Measurements from ENCODE around the gene ALKBH3.

The ALKBH3 gene

GRCh38 chr11:43894546-43894945 lies 13.9 kb downstream of the ALKBH3 start:
- DNase-seq (ENCODE audit: low read depth in 2 of 2): no peak

GRCh38 chr11:43895601-43896000 lies 15.0 kb downstream of the ALKBH3 start:
- no peak for DNase-seq (ENCODE audit: low read depth in 2 of 2)

- DNase-seq (ENCODE audit: low read depth in 2 of 2): no peak
Observed at GRCh38 chr11:43898574-43898973, 17.9 kb downstream of the ALKBH3 start.

- no peak for DNase-seq (ENCODE audit: low read depth in 2 of 2)
Observed at GRCh38 chr11:43899094-43899493, 18.5 kb downstream of the ALKBH3 start.

GRCh38 chr11:43901551-43901950 lies 20.9 kb downstream of the ALKBH3 start:
- DNase-seq (ENCODE audit: low read depth in 2 of 2): no peak

- DNase-seq (ENCODE audit: low read depth in 2 of 2): no peak
Observed at GRCh38 chr11:43903078-43903477, 22.4 kb downstream of the ALKBH3 start.

GRCh38 chr11:43903969-43904368 lies 23.3 kb downstream of the ALKBH3 start:
- no peak for DNase-seq (ENCODE audit: low read depth in 2 of 2)

- DNase-seq (ENCODE audit: low read depth in 2 of 2): no peak
Observed at GRCh38 chr11:43904742-43905535, 24.3 kb downstream of the ALKBH3 start.

- no peak for DNase-seq (ENCODE audit: low read depth in 2 of 2)
Observed at GRCh38 chr11:43905813-43906241, 25.2 kb downstream of the ALKBH3 start.

GRCh38 chr11:43907028-43907975 lies 26.7 kb downstream of the ALKBH3 start:
- no peak for DNase-seq (ENCODE audit: low read depth in 2 of 2)

GRCh38 chr11:43908191-43908590 lies 27.6 kb downstream of the ALKBH3 start:
- no peak for DNase-seq (ENCODE audit: low read depth in 2 of 2)

- no peak for DNase-seq (ENCODE audit: low read depth in 2 of 2)
Observed at GRCh38 chr11:43908683-43909082, 28.1 kb downstream of the ALKBH3 start.

GRCh38 chr11:43913829-43914380 lies 33.3 kb downstream of the ALKBH3 start:
- DNase-seq (ENCODE audit: low read depth in 2 of 2): no peak

GRCh38 chr11:43914466-43914865 lies 33.8 kb downstream of the ALKBH3 start:
- DNase-seq (ENCODE audit: low read depth in 2 of 2): no peak

GRCh38 chr11:43916621-43917020 lies 36.0 kb downstream of the ALKBH3 start:
- no peak for DNase-seq (ENCODE audit: low read depth in 2 of 2)

GRCh38 chr11:43917851-43918250 lies 37.2 kb downstream of the ALKBH3 start:
- no peak for DNase-seq (ENCODE audit: low read depth in 2 of 2)

- no peak for DNase-seq (ENCODE audit: low read depth in 2 of 2)
Observed at GRCh38 chr11:43918662-43919061, 38.0 kb downstream of the ALKBH3 start.

- DNase-seq (ENCODE audit: low read depth in 2 of 2): no peak
Observed at GRCh38 chr11:43919852-43920597, 39.4 kb downstream of the ALKBH3 start.

GRCh38 chr11:43920598-43921419 lies 40.2 kb downstream of the ALKBH3 start:
- peak in 1 of 2 donors; percentile 10 for DNase-seq (ENCODE audit: low read depth in 2 of 2)

- no peak for DNase-seq (ENCODE audit: low read depth in 2 of 2)
Observed at GRCh38 chr11:43921561-43922294, 41.1 kb downstream of the ALKBH3 start.

Data from stimulated activated CD8-positive, alpha-beta memory T cell treated with anti-CD3 and anti-CD28 coated beads, Interleukin-2, amount 100 ng/mL, for 48 hours (primary cell).